PFSK-1 (cell line): ENCODE results near the gene GHRL.

Source experiments
- FOXP2 ChIP-seq: optimal IDR thresholded peaks from 2 replicates; pipeline ENCODE3; 2011; ENCODE audit warnings: borderline replicate concordance, control low read depth, inconsistent platforms; ENCODE audit not compliant: insufficient read depth; ENCODE audit errors: extremely low read length, extremely low read depth
- POLR2AphosphoS5 ChIP-seq: IDR thresholded peaks from 2 replicates; pipeline ENCODE4 v1.6.1; 2012; ENCODE audit warnings: low read depth, mild to moderate bottlenecking, control low read depth, low read length, moderate library complexity
- SIN3A ChIP-seq: IDR thresholded peaks from 2 replicates; pipeline ENCODE4 v1.6.1; 2012; ENCODE audit warnings: mild to moderate bottlenecking, low read length, moderate library complexity, borderline replicate concordance; ENCODE audit not compliant: insufficient read depth
- TAF1 ChIP-seq: IDR thresholded peaks from 2 replicates; pipeline ENCODE4 v1.6.1; 2012; ENCODE audit warnings: low read length, control low read depth, borderline replicate concordance; ENCODE audit not compliant: insufficient read depth
- TF ChIP-seq, protein P1 (sequence below), 2 experiments: IDR thresholded peaks; 2 replicates each; pipeline versions ENCODE4 v1.6.1 to v1.8.0; 2011 to 2012; ENCODE audit warnings: low read depth in 2 of 2, low read length in 2 of 2, control low read depth in 1 of 2, inconsistent platforms in 1 of 2, mild to moderate bottlenecking in 1 of 2, moderate library complexity in 1 of 2; ENCODE audit not compliant: insufficient read depth in 1 of 2

DNA sequence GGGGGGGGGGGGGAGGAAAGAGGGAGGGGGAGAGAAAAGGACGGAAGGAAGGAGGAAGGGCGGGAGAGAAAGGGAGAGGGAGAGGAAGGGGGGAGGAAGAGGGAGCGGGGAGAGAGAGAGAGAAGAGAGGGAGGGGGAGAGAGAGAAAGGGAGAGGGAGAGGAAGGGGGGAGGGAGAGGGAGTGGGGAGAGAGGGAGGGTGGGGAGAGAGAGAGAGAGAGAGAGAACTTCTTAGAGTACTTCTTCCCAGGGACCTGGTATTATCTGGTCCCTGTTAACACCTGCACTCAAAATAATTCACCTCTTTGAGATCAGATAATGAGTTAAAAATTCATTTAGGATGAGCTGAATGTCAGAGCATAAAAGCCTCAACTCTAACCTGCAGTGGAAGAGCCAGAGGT, 27.1 kb upstream of the GHRL start:
- no peak for TF ChIP-seq POLR2AphosphoS5
- TF ChIP-seq TAF1, result no peak
- TF ChIP-seq SIN3A, result no peak
- no peak for TF ChIP-seq FOXP2
- TF ChIP-seq, protein P1, sequence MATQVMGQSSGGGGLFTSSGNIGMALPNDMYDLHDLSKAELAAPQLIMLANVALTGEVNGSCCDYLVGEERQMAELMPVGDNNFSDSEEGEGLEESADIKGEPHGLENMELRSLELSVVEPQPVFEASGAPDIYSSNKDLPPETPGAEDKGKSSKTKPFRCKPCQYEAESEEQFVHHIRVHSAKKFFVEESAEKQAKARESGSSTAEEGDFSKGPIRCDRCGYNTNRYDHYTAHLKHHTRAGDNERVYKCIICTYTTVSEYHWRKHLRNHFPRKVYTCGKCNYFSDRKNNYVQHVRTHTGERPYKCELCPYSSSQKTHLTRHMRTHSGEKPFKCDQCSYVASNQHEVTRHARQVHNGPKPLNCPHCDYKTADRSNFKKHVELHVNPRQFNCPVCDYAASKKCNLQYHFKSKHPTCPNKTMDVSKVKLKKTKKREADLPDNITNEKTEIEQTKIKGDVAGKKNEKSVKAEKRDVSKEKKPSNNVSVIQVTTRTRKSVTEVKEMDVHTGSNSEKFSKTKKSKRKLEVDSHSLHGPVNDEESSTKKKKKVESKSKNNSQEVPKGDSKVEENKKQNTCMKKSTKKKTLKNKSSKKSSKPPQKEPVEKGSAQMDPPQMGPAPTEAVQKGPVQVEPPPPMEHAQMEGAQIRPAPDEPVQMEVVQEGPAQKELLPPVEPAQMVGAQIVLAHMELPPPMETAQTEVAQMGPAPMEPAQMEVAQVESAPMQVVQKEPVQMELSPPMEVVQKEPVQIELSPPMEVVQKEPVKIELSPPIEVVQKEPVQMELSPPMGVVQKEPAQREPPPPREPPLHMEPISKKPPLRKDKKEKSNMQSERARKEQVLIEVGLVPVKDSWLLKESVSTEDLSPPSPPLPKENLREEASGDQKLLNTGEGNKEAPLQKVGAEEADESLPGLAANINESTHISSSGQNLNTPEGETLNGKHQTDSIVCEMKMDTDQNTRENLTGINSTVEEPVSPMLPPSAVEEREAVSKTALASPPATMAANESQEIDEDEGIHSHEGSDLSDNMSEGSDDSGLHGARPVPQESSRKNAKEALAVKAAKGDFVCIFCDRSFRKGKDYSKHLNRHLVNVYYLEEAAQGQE (IDR thresholded peaks at IDR 0.05; ENCODE audit: insufficient read depth in 1 of 2, low read depth in 2 of 2, low read length in 2 of 2), result no peak
